K562 (cell line): ENCODE data around the gene SLC9A2. TPM values are rescaled to one million over a fixed set of nuclear protein-coding genes. Genes with fewer than 3 reads are reported as not detected.

Experiments used
- CBFA2T2 ChIP-seq: fragments of 450-650 bp; conservative IDR thresholded peaks from 2 replicates; pipeline ENCODE4 v1.6.1; 2017; ENCODE audit warnings: mild to moderate bottlenecking
- RAD51 ChIP-seq: fragments of 450-650 bp; IDR thresholded peaks from 2 replicates; pipeline ENCODE4 v1.7.1; 2016; ENCODE audit warnings: low read depth, mild to moderate bottlenecking, borderline replicate concordance
- TFE3 ChIP-seq: fragments of 450-650 bp; formaldehyde crosslinking; IDR thresholded peaks from 2 replicates; pipeline ENCODE4 v1.4.0; 2020; ENCODE audit warnings: mild to moderate bottlenecking, mixed read lengths
- TOE1 ChIP-seq, 2 experiments: fragments of 450-650 bp in 1 of 2; sonication (generic) in 1 of 2; formaldehyde crosslinking in 1 of 2; IDR thresholded peaks; 2 replicates each; pipeline versions ENCODE4 v1.7.1 to v1.8.0; 2016 to 2022; ENCODE audit warnings: borderline replicate concordance in 2 of 2, mild to moderate bottlenecking in 2 of 2, antibody characterized with exemption in 1 of 2, inconsistent platforms in 1 of 2, low read depth in 1 of 2, missing genetic modification reagents in 1 of 2, moderate library complexity in 1 of 2
- USF1 ChIP-seq: sonication (generic); formaldehyde crosslinking; IDR thresholded peaks from 2 replicates; pipeline ENCODE4 v1.9.0; 2022; ENCODE audit warnings: mild to moderate bottlenecking, missing genetic modification reagents
- ZBTB1 ChIP-seq: sonication (generic); formaldehyde crosslinking; IDR thresholded peaks from 2 replicates; pipeline ENCODE4 v1.8.1; 2023; ENCODE audit warnings: missing genetic modification reagents, low read depth, mild to moderate bottlenecking, borderline replicate concordance
- polyA plus RNA-seq, 8 experiments: library from polyadenylated mRNA; depleted of rRNA in 4 of 8; stranded (reverse) in 5 of 8; unstranded in 3 of 8; fragments of >200 nt; fragmentation: Nextera tagmentation in 2 of 8; fragmentation: Illumina TruSeq in 1 of 8; extraction: Ambion mirVana in 2 of 8; extraction: Trizol in 1 of 8; gene quantifications; 2 replicates each; pipeline versions ENCODE4 v1.2.1 to v1.2.3, GENCODE V29; 2011 to 2014; ENCODE audit warnings: inconsistent platforms in 1 of 8, missing spikeins in 1 of 8
- total RNA-seq, 7 experiments: library from RNA; depleted of rRNA in 6 of 7; stranded (reverse); fragments of >200 nt in 6 of 7; fragmentation: Illumina TruSeq in 2 of 7; extraction: Trizol in 2 of 7; gene quantifications; 2 replicates each; pipeline versions ENCODE4 v1.2.1 to v1.2.3, GENCODE V29; 2011 to 2021; ENCODE audit warnings: low replicate concordance in 1 of 7
- TF ChIP-seq, protein P1 (sequence below): sonication (generic); formaldehyde crosslinking; IDR thresholded peaks from 2 replicates; pipeline ENCODE4 v1.5.0; 2020; ENCODE audit warnings: missing genetic modification reagents

SLC9A2 gene
- total and polyA plus RNA-seq, 9 of the 15 experiments (the other 6 are each of a cell fraction or from before 2014, with no cell fraction given), result 0.45 to 3.3 (median 1.6) TPM

GRCh38 chr2:102674836-102675235 lies 55.5 kb downstream of the SLC9A2 start (continued):
- TF ChIP-seq CBFA2T2 (peak; percentile 59), ZBTB1 (no peak), USF1 (CRISPR knock-in tag) (peak; percentile 45; the same call in 1 of the 2 replicates), TFE3 (CRISPR knock-in tag) (peak; percentile 92), TOE1 (IDR thresholded peaks at IDR 0.05; ENCODE audit: borderline replicate concordance) (peak; percentile 85; the same call in 1 of the 2 replicates), TOE1 (CRISPR knock-in tag; IDR thresholded peaks at IDR 0.05; ENCODE audit: borderline replicate concordance, low read depth) (no peak), RAD51 (peak; percentile 91)
- TF ChIP-seq, protein P1, sequence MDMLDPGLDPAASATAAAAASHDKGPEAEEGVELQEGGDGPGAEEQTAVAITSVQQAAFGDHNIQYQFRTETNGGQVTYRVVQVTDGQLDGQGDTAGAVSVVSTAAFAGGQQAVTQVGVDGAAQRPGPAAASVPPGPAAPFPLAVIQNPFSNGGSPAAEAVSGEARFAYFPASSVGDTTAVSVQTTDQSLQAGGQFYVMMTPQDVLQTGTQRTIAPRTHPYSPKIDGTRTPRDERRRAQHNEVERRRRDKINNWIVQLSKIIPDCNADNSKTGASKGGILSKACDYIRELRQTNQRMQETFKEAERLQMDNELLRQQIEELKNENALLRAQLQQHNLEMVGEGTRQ, result peak; percentile 73
